Stimulated activated CD8-positive, alpha-beta memory T cell treated with anti-CD3 and anti-CD28 coated beads, Interleukin-7, amount 100 ng/mL, for 24 hours (primary cell): ENCODE data around the gene CCDC74A.
"Not testable (repeated sequence)": the region's sequence is repeated elsewhere in the genome, so short reads cannot be mapped to it uniquely, and the experiment has no call there.

Source experiments
- DNase-seq: peaks from one replicate; pipeline ENCODE4 v3.0.0-alpha.2; 2020; ENCODE audit warnings: low read depth

CCDC74A gene

DNA sequence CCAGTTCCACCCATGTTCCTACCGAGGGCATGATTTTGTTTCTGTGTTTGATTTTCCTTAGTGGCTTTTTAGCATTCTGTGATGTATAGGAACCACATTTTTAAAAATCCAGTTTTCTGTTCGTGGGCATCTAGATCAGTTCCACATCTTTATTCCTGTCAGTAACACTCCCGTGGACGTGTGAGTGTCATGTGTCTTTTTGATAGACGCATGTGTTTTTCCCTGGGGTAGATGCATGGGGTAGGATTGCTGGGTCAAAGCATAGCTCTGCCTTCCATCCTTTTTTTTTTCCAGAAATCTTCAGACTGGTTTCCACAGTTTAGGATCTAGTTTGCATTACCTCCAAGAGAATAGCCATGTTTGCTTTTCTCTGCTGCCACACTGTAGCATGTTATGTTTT lies 38.7 kb downstream of the CCDC74A start:
- no peak for DNase-seq

DNA sequence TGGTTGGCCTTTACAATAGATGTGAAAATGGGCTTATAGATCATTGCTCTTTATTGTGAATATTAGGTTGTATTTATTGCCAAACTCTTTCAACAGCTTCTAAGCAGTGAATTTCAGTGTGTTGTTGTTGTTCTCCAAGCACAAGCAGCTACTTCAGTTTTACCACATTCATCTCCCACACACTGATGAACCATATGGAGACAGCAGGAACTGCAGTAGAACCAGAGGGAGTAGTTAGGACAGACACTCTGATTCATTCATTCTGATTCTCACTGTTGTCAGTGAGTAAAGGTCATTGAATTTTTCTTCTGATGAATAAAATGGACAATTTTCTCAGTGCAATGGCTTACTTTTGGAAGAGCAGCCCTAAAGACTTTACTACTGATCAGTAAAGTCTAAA lies 40.2 kb downstream of the CCDC74A start:
- no peak for DNase-seq

DNA sequence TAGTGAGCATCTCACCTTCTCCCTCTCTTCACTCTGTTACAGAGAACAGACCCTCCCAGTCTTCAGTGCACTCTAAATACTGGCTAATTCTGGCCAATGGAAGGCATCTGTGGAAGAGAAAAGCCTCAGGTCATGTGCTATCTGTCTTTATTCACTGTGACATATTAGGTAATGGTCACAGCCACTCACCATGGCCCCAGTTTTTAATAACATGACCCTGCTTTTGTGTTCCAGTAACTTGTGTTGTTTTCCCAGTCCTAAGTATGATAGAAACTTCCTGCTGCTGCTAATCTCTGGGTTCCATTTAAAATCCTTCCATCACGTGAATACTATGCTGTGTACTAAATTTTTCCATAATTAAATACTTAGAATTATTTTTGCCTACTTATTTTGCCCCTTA lies 40.7 kb downstream of the CCDC74A start:
- not testable (repeated sequence) for DNase-seq

DNA sequence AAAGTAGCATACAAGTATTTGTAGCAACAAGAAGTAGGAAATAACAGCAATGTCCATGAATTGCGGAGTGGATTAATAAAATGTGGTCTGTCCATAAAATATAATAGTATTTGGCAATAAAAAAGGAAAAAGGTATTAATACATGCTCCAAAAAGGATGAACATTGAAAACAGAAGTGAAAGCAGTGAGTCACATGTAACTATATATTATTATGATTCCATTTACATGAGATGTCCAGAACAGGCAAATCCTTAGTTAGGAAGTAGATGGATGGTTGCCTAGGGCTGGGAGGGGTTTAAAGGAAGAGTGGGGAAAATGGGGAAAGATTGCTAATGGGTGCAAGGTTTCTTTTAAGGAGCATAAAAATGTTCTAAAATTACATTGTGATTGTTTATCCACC lies 44.5 kb downstream of the CCDC74A start:
- DNase-seq = no peak

DNA sequence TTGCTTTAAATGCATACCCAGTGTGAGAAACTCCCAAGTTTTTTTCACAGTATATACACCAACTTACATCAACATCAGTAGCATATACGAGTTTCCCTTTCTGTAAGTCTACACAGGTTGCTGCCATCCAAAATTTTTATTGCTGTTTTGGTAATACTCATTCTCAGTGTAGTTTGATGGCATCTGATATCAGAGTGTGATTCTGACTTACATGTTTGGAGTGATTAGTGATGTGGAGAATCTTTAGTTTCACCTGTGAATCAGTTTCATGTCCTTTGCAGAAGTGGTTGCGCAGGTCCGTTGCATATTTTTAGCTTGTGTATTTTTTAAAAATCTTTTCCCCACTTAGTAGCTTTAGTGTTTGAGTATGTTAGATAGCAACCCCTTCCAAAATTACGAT lies 50.1 kb downstream of the CCDC74A start:
- no peak for DNase-seq

DNA sequence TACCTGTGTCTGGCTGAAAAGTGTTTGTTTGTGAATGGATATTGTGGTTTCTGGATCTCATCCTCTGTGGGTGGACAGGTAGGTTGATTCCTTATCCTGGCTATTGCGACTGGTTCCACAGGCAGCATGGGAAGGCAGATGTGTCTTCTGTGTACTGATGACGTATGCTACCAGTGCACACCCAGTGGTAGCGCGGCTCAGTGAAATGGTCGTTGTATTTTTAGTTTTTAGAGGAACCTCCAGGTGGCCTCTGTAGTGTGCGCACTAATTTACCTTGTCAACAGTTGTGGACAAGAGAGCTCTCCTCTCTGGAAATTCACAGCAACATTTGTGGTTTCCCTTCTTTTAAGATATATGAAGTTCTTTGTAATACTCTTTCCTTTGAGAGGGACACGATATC lies 52.5 kb downstream of the CCDC74A start:
- no peak for DNase-seq
